ENCODE data around the gene MTA3. TPM values are rescaled to one million over a fixed set of nuclear protein-coding genes. Genes with fewer than 3 reads are reported as not detected.
"Not testable (repeated sequence)": the region's sequence is repeated elsewhere in the genome, so short reads cannot be mapped to it uniquely, and the experiment has no call there.

Gene MTA3
- polyA plus RNA-seq, 1 donor from 2014 or later = 11.2 TPM

DNA sequence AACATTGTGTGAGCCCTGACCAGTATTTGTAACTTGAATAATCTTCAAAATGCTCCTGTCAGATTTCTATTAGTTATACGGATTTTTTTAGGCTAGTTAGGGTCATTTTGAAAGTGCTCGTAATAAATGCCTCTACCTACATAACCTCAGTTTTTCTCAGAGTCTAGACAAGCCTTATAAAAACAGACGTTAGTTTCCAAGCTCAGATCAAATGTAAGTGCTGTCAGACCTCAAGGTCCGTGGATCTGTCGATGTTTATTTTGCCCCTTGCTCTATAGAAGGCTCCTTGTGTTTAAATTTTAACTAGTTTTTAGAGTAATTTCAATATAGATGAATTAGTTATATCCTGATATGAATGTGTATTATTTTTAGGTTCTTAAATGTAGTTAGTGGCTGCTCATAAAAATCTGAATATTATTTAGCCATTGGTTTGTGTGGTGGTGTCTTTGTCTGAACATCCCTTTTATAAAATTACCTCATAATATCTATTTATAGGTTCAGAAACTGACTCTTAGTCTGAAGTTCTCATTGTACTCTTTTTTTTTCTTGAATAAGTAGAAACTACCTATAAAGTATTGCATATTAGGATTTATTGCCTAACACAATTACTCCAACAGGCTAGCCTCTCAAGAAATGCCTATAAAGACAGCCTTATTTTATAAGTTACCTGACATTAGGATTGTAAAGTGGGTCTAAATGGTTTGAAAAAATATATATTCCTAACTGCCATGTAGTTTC, 71.1 kb downstream of the MTA3 start:
- Histone ChIP-seq H3K36me3 (ENCODE audit: insufficient read depth, low read length) (no peaks in the 10 kb centered on the region), H3F3A (ENCODE audit: insufficient read depth, low read length, poor library complexity, severe bottlenecking) (no peaks in the 10 kb centered on the region), H3K9me2 (ENCODE audit: insufficient read depth, low read length) (no peaks in the 10 kb centered on the region), H3K9ac (ENCODE audit: low read length) (no peak overlapping the region), H3K27ac (ENCODE audit: low read length) (no peak overlapping the region), H3K4me2 (ENCODE audit: low read length) (no peak overlapping the region), H3K9me3 (ENCODE audit: low read length) (no peaks in the 10 kb centered on the region), H4K20me1 (ENCODE audit: insufficient read depth) (no peaks in the 10 kb centered on the region), H3K27me3 (ENCODE audit: insufficient read depth, low read depth, low read length) (no peaks in the 10 kb centered on the region), H2AFZ (ENCODE audit: low read depth, low read length) (no peak overlapping the region), H3K4me3 (ENCODE audit: low read length) (no peak overlapping the region), H3K79me2 (replicated peaks; ENCODE audit: insufficient read depth, low read length) (no peaks in the 10 kb centered on the region)
- TF ChIP-seq, protein P1, sequence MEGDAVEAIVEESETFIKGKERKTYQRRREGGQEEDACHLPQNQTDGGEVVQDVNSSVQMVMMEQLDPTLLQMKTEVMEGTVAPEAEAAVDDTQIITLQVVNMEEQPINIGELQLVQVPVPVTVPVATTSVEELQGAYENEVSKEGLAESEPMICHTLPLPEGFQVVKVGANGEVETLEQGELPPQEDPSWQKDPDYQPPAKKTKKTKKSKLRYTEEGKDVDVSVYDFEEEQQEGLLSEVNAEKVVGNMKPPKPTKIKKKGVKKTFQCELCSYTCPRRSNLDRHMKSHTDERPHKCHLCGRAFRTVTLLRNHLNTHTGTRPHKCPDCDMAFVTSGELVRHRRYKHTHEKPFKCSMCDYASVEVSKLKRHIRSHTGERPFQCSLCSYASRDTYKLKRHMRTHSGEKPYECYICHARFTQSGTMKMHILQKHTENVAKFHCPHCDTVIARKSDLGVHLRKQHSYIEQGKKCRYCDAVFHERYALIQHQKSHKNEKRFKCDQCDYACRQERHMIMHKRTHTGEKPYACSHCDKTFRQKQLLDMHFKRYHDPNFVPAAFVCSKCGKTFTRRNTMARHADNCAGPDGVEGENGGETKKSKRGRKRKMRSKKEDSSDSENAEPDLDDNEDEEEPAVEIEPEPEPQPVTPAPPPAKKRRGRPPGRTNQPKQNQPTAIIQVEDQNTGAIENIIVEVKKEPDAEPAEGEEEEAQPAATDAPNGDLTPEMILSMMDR (IDR thresholded peaks at IDR 0.05; ENCODE audit: poor library complexity, severe bottlenecking) = no peak

- Histone ChIP-seq H4K20me1 (ENCODE audit: insufficient read depth) (no peaks in the 10 kb centered on the region), H3K27me3 (ENCODE audit: insufficient read depth, low read depth, low read length) (no peaks in the 10 kb centered on the region), H3K79me2 (replicated peaks; ENCODE audit: insufficient read depth, low read length) (no peaks in the 10 kb centered on the region), H3K9me2 (ENCODE audit: insufficient read depth, low read length) (no peaks in the 10 kb centered on the region), H2AFZ (ENCODE audit: low read depth, low read length) (no peak overlapping the region), H3K27ac (ENCODE audit: low read length) (no peak overlapping the region), H3K4me2 (ENCODE audit: low read length) (no peak overlapping the region), H3K36me3 (ENCODE audit: insufficient read depth, low read length) (no peaks in the 10 kb centered on the region), H3K9me3 (ENCODE audit: low read length) (no peaks in the 10 kb centered on the region), H3F3A (ENCODE audit: insufficient read depth, low read length, poor library complexity, severe bottlenecking) (no peaks in the 10 kb centered on the region), H3K4me3 (ENCODE audit: low read length) (no peak overlapping the region), H3K9ac (ENCODE audit: low read length) (no peak overlapping the region)
- TF ChIP-seq EP300 (conservative IDR thresholded peaks at IDR 0.05; ENCODE audit: poor library complexity, severe bottlenecking) = no peak
Measured at GRCh38 chr2:42640261-42640660, 71.8 kb downstream of the MTA3 start.

DNA sequence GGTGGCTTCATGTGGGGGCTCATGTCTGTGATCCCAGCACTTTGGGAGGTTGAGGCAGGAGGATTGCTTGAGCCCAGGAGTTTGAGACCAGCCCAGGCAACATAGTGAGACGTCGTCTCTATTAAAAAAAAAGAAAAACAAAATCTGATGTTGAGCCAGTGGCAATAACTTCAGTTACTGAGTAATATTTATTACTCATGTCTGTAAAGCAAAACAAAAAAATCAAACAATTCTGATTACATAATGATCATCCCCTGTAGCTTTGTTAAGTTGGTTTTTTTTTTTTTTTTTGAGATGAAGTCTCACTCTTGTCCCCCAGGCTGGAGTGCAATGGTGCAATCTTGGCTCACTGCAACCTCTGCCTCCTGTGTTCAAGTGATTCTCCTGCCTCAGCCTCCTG, 73.9 kb downstream of the MTA3 start:
- not testable (repeated sequence) for H3F3A ChIP-seq (ENCODE audit: insufficient read depth, low read length, poor library complexity, severe bottlenecking); H3K4me2 ChIP-seq (ENCODE audit: low read length); H4K20me1 ChIP-seq (ENCODE audit: insufficient read depth); H2AFZ ChIP-seq (ENCODE audit: low read depth, low read length); H3K4me3 ChIP-seq (ENCODE audit: low read length); H3K27ac ChIP-seq (ENCODE audit: low read length); H3K27me3 ChIP-seq (ENCODE audit: insufficient read depth, low read depth, low read length); H3K9me3 ChIP-seq (ENCODE audit: low read length); H3K79me2 ChIP-seq (replicated peaks; ENCODE audit: insufficient read depth, low read length); H3K9ac ChIP-seq (ENCODE audit: low read length); H3K9me2 ChIP-seq (ENCODE audit: insufficient read depth, low read length); H3K36me3 ChIP-seq (ENCODE audit: insufficient read depth, low read length)

GRCh38 chr2:42645551-42645950, 77.1 kb downstream of the MTA3 start:
- H3K79me2 ChIP-seq (replicated peaks; ENCODE audit: insufficient read depth, low read length) = no peaks in the 10 kb centered on the region
- H3K27ac ChIP-seq (ENCODE audit: low read length) = no peak overlapping the region
- no peak overlapping the region for H3K9ac ChIP-seq (ENCODE audit: low read length)
- no peak overlapping the region for H3K4me3 ChIP-seq (ENCODE audit: low read length)
- H2AFZ ChIP-seq (ENCODE audit: low read depth, low read length) = no peak overlapping the region
- H3K9me3 ChIP-seq (ENCODE audit: low read length) = no peaks in the 10 kb centered on the region
- H3K36me3 ChIP-seq (ENCODE audit: insufficient read depth, low read length) = no peaks in the 10 kb centered on the region
- no peaks in the 10 kb centered on the region for H3F3A ChIP-seq (ENCODE audit: insufficient read depth, low read length, poor library complexity, severe bottlenecking)
- no peak for TF ChIP-seq SMC3 (conservative IDR thresholded peaks at IDR 0.05; ENCODE audit: poor library complexity)
- no peak for TF ChIP-seq TAF1 (IDR thresholded peaks at IDR 0.05; ENCODE audit: low read depth)
- TF ChIP-seq REST (IDR thresholded peaks at IDR 0.05; ENCODE audit: borderline replicate concordance) = no peak
- no peak for TF ChIP-seq MXI1 (conservative IDR thresholded peaks at IDR 0.05; ENCODE audit: poor library complexity, severe bottlenecking)
- TF ChIP-seq RAD21 (conservative IDR thresholded peaks at IDR 0.05) = no peak
- TF ChIP-seq, protein P1 (IDR thresholded peaks at IDR 0.05; ENCODE audit: poor library complexity, severe bottlenecking) = no peak
- no peak for TF ChIP-seq EP300 (conservative IDR thresholded peaks at IDR 0.05; ENCODE audit: poor library complexity, severe bottlenecking)
- no peak overlapping the region for H3K4me2 ChIP-seq (ENCODE audit: low read length)
- no peaks in the 10 kb centered on the region for H3K27me3 ChIP-seq (ENCODE audit: insufficient read depth, low read depth, low read length)
- H3K9me2 ChIP-seq (ENCODE audit: insufficient read depth, low read length) = no peaks in the 10 kb centered on the region
- no peaks in the 10 kb centered on the region for H4K20me1 ChIP-seq (ENCODE audit: insufficient read depth)

Measured in neural cell (in vitro differentiated cells).